ENCODE data around the gene DCTN3.
A peak's percentile ranks its signal among the peaks of the same experiment; 100 is the strongest.

DCTN3 gene

DNA sequence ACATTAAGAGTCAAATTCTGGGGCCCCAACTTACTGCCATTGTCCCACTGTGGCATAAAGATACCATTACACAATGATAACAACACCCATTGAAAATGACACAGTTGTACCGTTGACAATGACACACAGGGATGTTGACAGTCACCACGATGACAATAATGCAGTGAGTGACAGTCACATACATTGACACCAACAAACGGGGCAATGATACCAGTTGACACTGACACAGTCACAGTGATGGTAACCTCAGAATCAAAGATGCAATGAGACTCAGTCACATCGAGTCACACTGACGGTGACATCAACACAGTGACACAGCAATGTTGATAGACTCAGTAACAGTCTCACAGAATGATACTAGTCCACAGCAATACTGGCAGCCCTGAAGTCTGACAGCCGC is 47.7 kb downstream of the DCTN3 start:
- TF ChIP-seq GATA2 (IDR thresholded peaks at IDR 0.05; ENCODE audit: low read depth, low read length) (no peak), GATA3 (IDR thresholded peaks at IDR 0.05; ENCODE audit: low read depth, low read length) (no peak)

DNA sequence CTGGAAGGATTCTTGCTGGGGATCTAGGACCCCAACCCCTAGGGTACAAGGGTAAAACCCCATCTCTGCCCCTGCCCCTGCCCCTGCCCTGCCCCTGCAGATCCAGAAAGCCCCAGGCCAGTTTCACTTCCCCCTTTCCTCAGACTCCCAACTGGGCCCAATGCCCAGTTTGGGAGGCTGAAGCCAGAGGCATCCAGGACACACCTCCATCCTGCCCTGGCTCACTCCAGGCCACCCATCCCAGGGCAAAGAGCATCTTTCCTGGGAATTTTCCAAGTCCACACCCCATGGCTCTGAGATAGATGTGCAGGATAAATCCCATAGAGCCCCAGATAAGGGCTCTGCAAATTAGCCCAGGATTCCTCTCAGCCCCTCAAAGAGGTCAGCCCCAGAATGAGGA is 48.2 kb downstream of the DCTN3 start:
- peak; percentile 78 for TF ChIP-seq GATA2 (IDR thresholded peaks at IDR 0.05; ENCODE audit: low read depth, low read length)
- TF ChIP-seq GATA3 (IDR thresholded peaks at IDR 0.05; ENCODE audit: low read depth, low read length): no peak

DNA sequence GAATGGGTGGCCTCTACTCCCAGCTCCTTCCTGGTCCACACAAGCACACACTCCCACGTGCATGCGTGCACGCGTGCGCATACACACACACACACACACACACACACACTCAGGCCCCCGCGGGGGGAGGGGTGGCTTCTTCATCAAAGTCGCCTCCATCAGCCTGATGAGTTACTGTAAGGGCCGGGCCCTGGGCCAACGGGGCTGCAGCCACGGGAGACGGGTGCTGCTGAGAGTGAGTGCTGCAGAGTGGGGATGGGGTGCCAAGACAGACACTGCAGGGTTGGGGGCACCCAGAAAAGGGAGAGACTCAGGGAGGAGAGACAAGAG is 48.8 kb downstream of the DCTN3 start:
- no peak for TF ChIP-seq GATA2 (IDR thresholded peaks at IDR 0.05; ENCODE audit: low read depth, low read length)
- no peak for TF ChIP-seq GATA3 (IDR thresholded peaks at IDR 0.05; ENCODE audit: low read depth, low read length)

DNA sequence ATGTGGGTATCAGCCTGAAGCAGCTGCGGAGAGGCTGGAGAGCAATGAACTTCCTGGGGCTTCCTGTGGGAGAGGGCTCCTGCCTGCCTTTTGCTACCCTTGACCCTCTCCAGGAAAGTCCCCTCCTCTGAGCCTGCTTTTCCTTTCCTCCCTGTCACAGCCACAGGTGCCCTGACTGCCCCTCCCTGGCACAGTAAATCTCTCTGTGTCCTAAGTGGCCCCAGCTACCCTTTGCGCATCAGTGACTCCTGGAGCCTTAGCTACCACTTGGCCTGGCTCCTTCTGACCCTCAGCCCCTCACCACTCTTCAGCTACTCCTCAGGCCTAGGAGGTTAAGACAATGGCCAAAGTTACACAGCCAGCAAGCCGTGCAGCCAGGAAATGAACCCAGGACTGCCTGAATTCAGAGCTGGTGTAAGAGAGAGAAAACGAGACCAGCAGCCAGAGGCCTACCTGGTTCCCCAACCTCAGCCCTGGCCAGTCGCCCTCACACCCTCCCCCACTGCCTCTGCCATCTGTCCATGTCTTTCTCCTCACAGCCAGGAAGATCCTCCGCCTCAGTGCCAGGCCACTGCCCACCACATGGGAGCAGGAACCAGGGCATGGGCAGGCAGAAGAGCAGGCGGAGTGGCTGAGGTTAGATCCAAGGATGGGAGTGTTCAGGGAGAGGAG is 49.4 kb downstream of the DCTN3 start:
- TF ChIP-seq GATA2 (IDR thresholded peaks at IDR 0.05; ENCODE audit: low read depth, low read length): no peak
- no peak for TF ChIP-seq GATA3 (IDR thresholded peaks at IDR 0.05; ENCODE audit: low read depth, low read length)

GRCh38 chr9:34570376-34570775 is 49.9 kb downstream of the DCTN3 start:
- TF ChIP-seq GATA3 (IDR thresholded peaks at IDR 0.05; ENCODE audit: low read depth, low read length) (no peak), GATA2 (IDR thresholded peaks at IDR 0.05; ENCODE audit: low read depth, low read length) (no peak)

GRCh38 chr9:34568774-34569173 is 51.5 kb downstream of the DCTN3 start:
- no peak for TF ChIP-seq GATA3 (IDR thresholded peaks at IDR 0.05; ENCODE audit: low read depth, low read length)
- no peak for TF ChIP-seq GATA2 (IDR thresholded peaks at IDR 0.05; ENCODE audit: low read depth, low read length)

DNA sequence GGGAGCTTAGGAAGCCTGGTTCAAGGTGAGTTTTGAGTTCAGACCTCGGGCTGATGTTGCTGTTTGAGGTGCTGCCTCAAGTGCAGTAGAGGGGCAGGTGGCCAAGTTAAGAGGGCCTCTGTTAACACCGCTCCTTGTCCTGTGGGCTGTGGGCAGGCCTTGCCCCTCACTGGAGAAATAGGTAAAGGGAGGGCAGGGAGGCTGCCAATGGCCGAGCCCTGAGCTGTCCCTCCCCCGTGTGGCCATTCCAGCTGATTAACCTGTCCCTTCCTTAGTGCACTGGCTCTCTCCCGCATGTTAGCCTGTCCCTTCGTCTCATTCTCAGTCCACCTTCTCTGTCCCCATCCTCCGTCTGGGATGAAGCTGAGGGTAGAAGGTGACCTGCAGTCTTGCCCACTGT is 52.2 kb downstream of the DCTN3 start:
- TF ChIP-seq GATA2 (IDR thresholded peaks at IDR 0.05; ENCODE audit: low read depth, low read length) (no peak), GATA3 (IDR thresholded peaks at IDR 0.05; ENCODE audit: low read depth, low read length) (no peak)

GRCh38 chr9:34566972-34567371 is 53.3 kb downstream of the DCTN3 start:
- TF ChIP-seq GATA3 (IDR thresholded peaks at IDR 0.05; ENCODE audit: low read depth, low read length) (no peak), GATA2 (IDR thresholded peaks at IDR 0.05; ENCODE audit: low read depth, low read length) (peak; percentile 73)

- TF ChIP-seq GATA3 (IDR thresholded peaks at IDR 0.05; ENCODE audit: low read depth, low read length) (no peak), GATA2 (IDR thresholded peaks at IDR 0.05; ENCODE audit: low read depth, low read length) (no peak)
Observed at GRCh38 chr9:34566322-34566721, 54.0 kb downstream of the DCTN3 start.

GRCh38 chr9:34565856-34566255 is 54.4 kb downstream of the DCTN3 start:
- TF ChIP-seq GATA2 (IDR thresholded peaks at IDR 0.05; ENCODE audit: low read depth, low read length) (no peak), GATA3 (IDR thresholded peaks at IDR 0.05; ENCODE audit: low read depth, low read length) (no peak)

GRCh38 chr9:34564617-34565016 is 55.7 kb downstream of the DCTN3 start:
- TF ChIP-seq GATA3 (IDR thresholded peaks at IDR 0.05; ENCODE audit: low read depth, low read length) (no peak), GATA2 (IDR thresholded peaks at IDR 0.05; ENCODE audit: low read depth, low read length) (no peak)
